PC-9 (cell line): Measurements from ENCODE around the gene CFL1.

Experiments
- EZH2 ChIP-seq: fragments of 200-600 bp; sonication (generic); IDR thresholded peaks from 2 replicates; pipeline ENCODE4 v1.8.0; 2017; ENCODE audit warnings: antibody characterized with exemption, low read depth
- TF ChIP-seq, protein P1 (sequence below): fragments of 200-600 bp; sonication (generic); conservative IDR thresholded peaks from 2 replicates; pipeline ENCODE4 v1.6.1; 2017; ENCODE audit warnings: mixed run types, antibody characterized with exemption, mild to moderate bottlenecking, moderate library complexity

DNA sequence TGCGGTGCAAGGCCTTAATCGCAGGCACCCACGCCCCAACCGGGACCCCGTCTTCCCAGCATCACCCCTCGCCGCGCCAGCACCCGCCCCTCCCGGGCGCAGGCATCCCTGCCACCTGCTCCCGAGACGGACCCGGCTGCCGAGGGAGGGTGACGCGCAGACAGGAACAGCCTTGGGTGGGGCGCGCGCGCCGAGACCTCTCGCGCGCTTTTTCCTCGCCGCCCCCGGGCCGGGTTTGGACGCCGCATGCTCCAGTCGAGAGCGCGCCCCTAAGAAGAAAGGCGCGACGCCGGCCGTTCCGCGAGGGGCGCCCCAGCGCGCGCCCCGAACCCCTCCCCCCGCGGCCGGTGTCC, 504 bp downstream of the CFL1 start:
- TF ChIP-seq, protein P1, sequence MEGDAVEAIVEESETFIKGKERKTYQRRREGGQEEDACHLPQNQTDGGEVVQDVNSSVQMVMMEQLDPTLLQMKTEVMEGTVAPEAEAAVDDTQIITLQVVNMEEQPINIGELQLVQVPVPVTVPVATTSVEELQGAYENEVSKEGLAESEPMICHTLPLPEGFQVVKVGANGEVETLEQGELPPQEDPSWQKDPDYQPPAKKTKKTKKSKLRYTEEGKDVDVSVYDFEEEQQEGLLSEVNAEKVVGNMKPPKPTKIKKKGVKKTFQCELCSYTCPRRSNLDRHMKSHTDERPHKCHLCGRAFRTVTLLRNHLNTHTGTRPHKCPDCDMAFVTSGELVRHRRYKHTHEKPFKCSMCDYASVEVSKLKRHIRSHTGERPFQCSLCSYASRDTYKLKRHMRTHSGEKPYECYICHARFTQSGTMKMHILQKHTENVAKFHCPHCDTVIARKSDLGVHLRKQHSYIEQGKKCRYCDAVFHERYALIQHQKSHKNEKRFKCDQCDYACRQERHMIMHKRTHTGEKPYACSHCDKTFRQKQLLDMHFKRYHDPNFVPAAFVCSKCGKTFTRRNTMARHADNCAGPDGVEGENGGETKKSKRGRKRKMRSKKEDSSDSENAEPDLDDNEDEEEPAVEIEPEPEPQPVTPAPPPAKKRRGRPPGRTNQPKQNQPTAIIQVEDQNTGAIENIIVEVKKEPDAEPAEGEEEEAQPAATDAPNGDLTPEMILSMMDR, result no peak
- TF ChIP-seq EZH2, result no peak
